ENCODE measurements around the gene MPEG1. TPM values are rescaled to one million over a fixed set of nuclear protein-coding genes. Genes with fewer than 3 reads are reported as not detected.

MPEG1 gene
- polyA plus RNA-seq, 1 experiment, result not detected

- no peak for DNase-seq (ENCODE audit: low read depth, low spot score)
- no peak overlapping the region for H3K27ac ChIP-seq (ENCODE audit: low read depth, low read length)
- POLR2A ChIA-PET, result interaction anchor here (1.0 kb wide), 1 partner anchor 11 kb away, joined by 3 read pairs; no protein-coding TSS in a partner anchor
- H3K27me3 ChIP-seq (ENCODE audit: control insufficient read depth, insufficient read depth, low read length), result no peaks in the 10 kb centered on the region
- H3K9me3 ChIP-seq (ENCODE audit: control insufficient read depth, insufficient read depth, low read length), result no peaks in the 10 kb centered on the region
- CTCF ChIA-PET, result interaction anchor here (1.0 to 9.9 kb wide), 7 partner anchors 9 to 36 kb away, joined by 3 to 151 read pairs (median 19); partner anchors contain the start of gene DTX4
- no peak overlapping the region for H3K4me3 ChIP-seq (ENCODE audit: low read depth, low read length)
- no peak for TF ChIP-seq CTCF (IDR thresholded peaks at IDR 0.05; ENCODE audit: low read depth, low read length)
These were observed 27.9 kb downstream of the MPEG1 start for GRCh38 chr11:59184691-59185339.

- ChIA-PET POLR2A (no interaction called here), CTCF (interaction anchor here (0.8 to 9.9 kb wide), 3 partner anchors 10 to 25 kb away, joined by 3 to 151 read pairs (median 41); partner anchors contain the start of gene DTX4)
- Histone ChIP-seq H3K27me3 (ENCODE audit: control insufficient read depth, insufficient read depth, low read length) (no peaks in the 10 kb centered on the region), H3K4me3 (ENCODE audit: low read depth, low read length) (no peak overlapping the region), H3K9me3 (ENCODE audit: control insufficient read depth, insufficient read depth, low read length) (peaks cover 5% of the 10 kb centered on the region), H3K27ac (ENCODE audit: low read depth, low read length) (no peak overlapping the region)
- DNase-seq (ENCODE audit: low read depth, low spot score), result no peak
- TF ChIP-seq CTCF (IDR thresholded peaks at IDR 0.05; ENCODE audit: low read depth, low read length), result no peak
These were observed 29.0 kb downstream of the MPEG1 start for GRCh38 chr11:59183771-59184170.

GRCh38 chr11:59182457-59183151 lies 30.1 kb downstream of the MPEG1 start:
- no peak for DNase-seq (ENCODE audit: low read depth, low spot score)
- Histone ChIP-seq H3K27ac (ENCODE audit: low read depth, low read length) (no peak overlapping the region), H3K9me3 (ENCODE audit: control insufficient read depth, insufficient read depth, low read length) (peaks cover 5% of the 10 kb centered on the region), H3K27me3 (ENCODE audit: control insufficient read depth, insufficient read depth, low read length) (no peaks in the 10 kb centered on the region), H3K4me3 (ENCODE audit: low read depth, low read length) (no peak overlapping the region)
- peak; percentile 11; the same call in 1 of the 2 replicates for TF ChIP-seq CTCF (IDR thresholded peaks at IDR 0.05; ENCODE audit: low read depth, low read length)
- ChIA-PET CTCF (interaction anchor here (1.0 to 9.9 kb wide), 2 partner anchors 9 to 24 kb away, joined by 3 to 151 read pairs; partner anchors contain the start of gene DTX4), POLR2A (no interaction called here)

- TF ChIP-seq CTCF (IDR thresholded peaks at IDR 0.05; ENCODE audit: low read depth, low read length), result no peak
- CTCF ChIA-PET, result interaction anchor here (0.6 to 9.9 kb wide), 3 partner anchors 9 to 555 kb away, joined by 3 to 151 read pairs (median 3); partner anchors contain the start of gene DTX4
- POLR2A ChIA-PET, result no interaction called here
- Histone ChIP-seq H3K27ac (ENCODE audit: low read depth, low read length) (no peak overlapping the region), H3K27me3 (ENCODE audit: control insufficient read depth, insufficient read depth, low read length) (no peaks in the 10 kb centered on the region), H3K4me3 (ENCODE audit: low read depth, low read length) (no peak overlapping the region), H3K9me3 (ENCODE audit: control insufficient read depth, insufficient read depth, low read length) (peaks cover 5% of the 10 kb centered on the region)
- DNase-seq (ENCODE audit: low read depth, low spot score), result no peak
These were observed 30.8 kb downstream of the MPEG1 start for GRCh38 chr11:59181746-59182456.
